Uterus (tissue), 2 donors: ENCODE results near the gene FAM118A.

Experiments
- POLR2A ChIP-seq, 2 donors: fragments of 450-650 bp; IDR thresholded peaks; one replicate each; pipeline ENCODE4 v1.6.1; 2016; ENCODE audit warnings: antibody characterized with exemption in 2 of 2, mild to moderate bottlenecking in 1 of 2, moderate library complexity in 1 of 2
- TF ChIP-seq, protein P1 (sequence below), 4 experiments: fragments of 200-600 bp in 2 of 4; fragments of 450-650 bp in 2 of 4; sonication (generic) in 2 of 4; IDR thresholded peaks; one replicate each; pipeline ENCODE4 v1.5.1; 2016 to 2019; ENCODE audit warnings: antibody characterized with exemption in 4 of 4, mild to moderate bottlenecking in 2 of 4, moderate library complexity in 1 of 4

DNA sequence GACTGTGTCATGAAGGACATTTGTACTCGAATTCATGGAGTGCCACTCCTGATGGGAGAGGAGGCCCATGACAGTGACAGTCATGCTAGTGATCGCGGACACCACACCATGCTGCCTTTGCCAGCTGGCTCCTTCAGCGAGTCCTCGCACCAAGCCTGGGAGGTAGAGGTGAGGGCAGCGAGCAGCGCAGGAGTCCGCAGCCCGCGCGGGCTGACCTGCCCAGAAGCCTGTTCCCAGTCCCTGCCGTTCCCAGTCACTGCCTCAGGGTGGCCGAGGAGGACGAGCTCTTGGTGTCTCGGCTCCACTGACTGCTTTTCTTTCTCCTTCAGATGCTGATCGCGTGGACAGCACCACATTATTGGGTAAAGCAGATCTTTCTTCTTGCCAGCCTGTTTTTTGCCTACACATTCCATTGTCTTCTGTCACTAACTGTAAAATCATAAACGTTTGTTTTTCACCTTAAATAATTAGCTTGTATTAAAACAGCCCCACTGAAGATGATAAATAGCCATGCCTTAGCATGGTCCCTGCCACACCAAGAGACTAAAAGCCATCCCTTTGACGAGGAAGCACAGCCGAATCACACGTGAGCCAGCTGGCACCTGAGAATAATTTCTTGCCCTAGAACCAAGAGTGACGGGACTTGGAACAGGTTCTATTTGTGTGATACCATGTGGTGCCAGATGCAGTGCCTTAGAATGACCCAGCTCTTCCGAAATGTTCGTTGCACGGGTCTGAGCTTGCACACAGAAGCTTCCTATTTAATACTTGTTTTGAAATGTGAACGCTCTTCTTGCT lies 25.5 kb downstream of the FAM118A start:
- TF ChIP-seq, protein P1, sequence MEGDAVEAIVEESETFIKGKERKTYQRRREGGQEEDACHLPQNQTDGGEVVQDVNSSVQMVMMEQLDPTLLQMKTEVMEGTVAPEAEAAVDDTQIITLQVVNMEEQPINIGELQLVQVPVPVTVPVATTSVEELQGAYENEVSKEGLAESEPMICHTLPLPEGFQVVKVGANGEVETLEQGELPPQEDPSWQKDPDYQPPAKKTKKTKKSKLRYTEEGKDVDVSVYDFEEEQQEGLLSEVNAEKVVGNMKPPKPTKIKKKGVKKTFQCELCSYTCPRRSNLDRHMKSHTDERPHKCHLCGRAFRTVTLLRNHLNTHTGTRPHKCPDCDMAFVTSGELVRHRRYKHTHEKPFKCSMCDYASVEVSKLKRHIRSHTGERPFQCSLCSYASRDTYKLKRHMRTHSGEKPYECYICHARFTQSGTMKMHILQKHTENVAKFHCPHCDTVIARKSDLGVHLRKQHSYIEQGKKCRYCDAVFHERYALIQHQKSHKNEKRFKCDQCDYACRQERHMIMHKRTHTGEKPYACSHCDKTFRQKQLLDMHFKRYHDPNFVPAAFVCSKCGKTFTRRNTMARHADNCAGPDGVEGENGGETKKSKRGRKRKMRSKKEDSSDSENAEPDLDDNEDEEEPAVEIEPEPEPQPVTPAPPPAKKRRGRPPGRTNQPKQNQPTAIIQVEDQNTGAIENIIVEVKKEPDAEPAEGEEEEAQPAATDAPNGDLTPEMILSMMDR (IDR thresholded peaks at IDR 0.05), result no peak
- no peak for TF ChIP-seq POLR2A (IDR thresholded peaks at IDR 0.05)
